HuH-7.5 (cell line): ENCODE data around the gene OAS3.
"Not testable (repeated sequence)": the region's sequence is repeated elsewhere in the genome, so short reads cannot be mapped to it uniquely, and the experiment has no call there.

Source experiments
- DNase-seq: peaks from one replicate; pipeline ENCODE4 v3.0.0; 2011; ENCODE audit warnings: low spot score

The OAS3 gene

DNA sequence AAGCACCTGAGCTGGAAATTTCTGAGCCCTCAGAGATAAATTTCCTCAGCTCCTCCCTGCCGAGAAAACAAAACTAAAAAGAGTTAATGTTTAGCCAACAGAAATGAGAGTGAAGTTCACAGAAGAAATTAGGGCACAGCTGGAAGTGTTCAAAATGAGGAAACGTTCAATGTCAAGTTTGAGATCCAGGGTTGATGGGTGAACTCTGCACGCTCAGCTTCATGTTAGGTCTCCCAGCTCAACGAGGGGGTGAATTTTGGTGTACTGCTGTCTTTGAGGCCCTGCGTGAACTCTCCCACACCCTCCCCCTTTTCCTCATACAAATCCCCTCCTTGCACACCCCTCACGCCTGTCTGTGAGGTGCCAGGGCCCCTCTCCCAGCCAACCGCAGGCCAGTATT lies 13.3 kb upstream of the OAS3 start:
- DNase-seq: no peak

- DNase-seq: not testable (repeated sequence)
Observed at GRCh38 chr12:112926416-112927033, 11.7 kb upstream of the OAS3 start.

GRCh38 chr12:112927475-112927874 lies 10.8 kb upstream of the OAS3 start:
- DNase-seq: no peak

DNA sequence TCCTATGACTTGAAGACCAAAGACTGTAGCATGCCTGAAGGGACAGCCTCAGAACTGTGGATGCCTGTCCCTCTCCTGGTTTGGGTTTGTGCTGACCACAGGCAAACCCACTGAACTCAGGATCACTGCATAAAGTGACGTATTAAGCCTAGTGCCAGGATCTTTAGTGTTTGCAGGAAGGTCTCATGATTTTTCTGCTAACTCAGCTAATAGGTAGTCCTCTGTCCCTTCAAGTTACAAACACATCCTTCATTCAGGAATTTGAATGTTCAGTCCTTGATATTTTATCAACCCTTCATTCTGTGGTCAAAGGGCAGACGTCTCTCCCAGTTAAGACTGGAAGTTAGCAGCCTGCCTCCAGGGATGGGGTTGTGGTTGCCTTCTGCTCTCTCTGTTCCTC lies 10.3 kb upstream of the OAS3 start:
- DNase-seq: no peak

DNA sequence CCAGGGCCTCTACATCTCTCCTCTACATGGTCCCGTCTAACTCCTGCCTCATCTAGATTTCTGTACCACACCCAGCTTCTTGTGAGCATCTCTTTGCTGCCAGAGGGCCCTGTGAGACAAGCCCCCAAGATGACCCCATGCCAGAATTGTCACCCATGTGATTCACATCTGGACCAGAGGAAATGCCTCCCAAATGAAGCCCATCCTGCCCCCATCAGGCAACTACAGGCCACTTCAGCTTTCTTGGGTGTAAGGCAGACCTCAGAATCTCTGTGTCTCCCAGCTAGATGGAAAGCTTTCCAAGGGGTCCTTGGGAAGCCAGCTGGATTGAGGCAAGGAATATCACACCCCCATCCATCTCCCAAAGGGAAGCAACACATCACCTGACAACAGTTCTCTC lies 9.3 kb upstream of the OAS3 start:
- DNase-seq: no peak

DNA sequence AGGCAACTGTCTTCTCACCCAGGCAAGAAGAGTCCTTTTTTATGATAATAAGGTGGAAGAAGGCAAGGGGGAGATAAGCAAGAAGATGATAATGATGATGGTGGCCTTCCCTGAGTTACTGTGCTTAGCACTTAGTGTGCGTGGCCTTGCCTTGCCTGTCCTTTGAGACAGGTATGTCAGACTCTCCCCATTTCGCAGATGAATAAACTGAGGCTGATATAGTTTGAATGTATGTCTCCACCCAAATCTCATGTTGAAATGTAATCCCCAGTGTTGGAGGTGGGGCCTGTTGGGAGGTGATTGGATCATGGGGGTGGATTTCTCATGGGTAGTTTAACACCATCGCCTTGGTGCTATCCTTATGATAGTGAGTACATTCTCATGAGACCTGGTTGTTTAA lies 8.6 kb upstream of the OAS3 start:
- no peak for DNase-seq

- no peak for DNase-seq
Observed at GRCh38 chr12:112930350-112930749, 7.9 kb upstream of the OAS3 start.

DNA sequence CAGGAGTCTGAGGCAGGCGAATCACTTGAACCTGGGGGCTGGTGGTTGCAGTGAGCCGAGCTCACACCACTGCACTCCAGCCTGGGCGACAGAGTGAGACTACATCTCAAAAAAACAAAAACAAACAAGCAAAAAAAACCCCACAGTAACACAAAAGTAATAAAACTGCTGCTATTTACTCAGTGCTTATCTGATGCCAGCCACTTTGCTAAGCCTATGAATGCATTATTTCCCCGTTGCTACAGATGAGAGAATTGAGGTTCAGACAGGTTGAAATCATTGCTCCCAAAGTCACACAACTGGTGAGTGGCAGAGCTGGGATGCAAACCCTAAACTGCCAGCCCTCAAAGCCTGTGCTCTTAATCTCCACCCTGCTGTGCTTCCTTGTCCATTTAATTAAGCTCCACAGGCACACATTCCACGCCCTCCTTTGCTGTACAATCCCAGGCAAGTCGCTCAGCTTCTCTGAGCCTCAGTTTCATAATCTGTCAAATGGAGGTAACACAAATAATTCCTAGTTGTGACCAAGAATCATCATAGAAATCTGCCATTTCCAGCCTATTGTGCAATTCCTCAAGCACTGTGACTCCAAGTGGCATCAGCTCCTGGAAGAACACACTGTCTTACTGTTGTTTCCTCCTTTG lies 5.7 kb upstream of the OAS3 start:
- DNase-seq: no peak

DNA sequence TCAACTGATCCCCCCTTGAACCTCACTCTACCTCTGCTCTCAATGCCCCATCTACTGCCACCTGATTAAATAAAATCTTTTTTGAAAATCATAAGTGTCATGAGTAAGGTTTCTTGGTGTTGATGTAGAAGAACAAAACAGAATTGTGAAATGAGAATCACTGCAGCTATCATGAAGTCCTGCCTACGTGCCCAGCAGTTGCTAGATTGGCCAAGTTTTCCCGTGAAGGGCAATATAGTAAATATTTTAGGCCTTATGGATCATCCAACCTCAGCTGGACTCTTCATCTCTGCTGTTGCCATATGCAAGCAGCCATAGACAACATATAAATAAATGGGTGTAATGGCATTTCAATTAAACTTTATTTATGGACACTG lies 5.2 kb upstream of the OAS3 start:
- DNase-seq: no peak

DNA sequence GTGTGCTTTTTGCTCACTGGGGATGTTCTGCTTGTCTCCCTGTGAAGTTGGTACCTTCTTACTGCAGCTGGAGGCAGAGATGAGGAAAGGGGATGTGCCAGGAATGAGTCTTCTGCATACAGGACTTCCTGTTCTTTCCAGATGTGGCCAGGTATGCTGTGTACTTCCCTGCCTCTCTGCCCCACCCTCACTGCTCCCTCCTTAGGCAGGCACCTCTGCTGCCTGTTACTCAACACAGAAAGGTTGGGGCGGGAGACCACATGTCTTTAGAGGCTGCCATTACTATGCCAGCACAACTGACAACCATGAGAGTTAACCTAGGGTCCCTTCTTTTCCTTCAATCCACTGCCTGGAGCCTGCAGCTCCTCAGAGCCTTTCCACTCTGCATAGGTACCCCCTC lies 2.0 kb upstream of the OAS3 start:
- DNase-seq: no peak

- no peak for DNase-seq
Observed at GRCh38 chr12:112936927-112937326, 1.3 kb upstream of the OAS3 start.

DNA sequence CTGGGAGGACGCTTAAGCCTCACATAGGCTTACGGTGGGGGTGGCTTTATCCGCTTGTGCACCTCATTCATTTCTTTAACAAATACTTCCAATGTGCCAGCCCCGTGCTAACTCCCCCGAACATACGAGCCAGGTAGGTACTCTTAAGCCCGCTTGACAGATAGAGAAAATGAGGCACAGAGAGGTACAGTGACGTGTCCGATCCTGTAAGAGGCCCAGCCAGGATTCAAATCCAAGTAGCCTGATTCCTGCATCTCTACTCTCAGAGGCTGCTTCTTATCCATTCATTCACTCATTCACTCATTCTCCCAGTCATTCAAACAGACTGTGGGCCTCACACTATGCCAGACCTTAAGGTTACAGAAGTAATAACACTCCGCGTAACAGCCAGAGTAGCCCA lies 477 bp downstream of the OAS3 start:
- DNase-seq: no peak

DNA sequence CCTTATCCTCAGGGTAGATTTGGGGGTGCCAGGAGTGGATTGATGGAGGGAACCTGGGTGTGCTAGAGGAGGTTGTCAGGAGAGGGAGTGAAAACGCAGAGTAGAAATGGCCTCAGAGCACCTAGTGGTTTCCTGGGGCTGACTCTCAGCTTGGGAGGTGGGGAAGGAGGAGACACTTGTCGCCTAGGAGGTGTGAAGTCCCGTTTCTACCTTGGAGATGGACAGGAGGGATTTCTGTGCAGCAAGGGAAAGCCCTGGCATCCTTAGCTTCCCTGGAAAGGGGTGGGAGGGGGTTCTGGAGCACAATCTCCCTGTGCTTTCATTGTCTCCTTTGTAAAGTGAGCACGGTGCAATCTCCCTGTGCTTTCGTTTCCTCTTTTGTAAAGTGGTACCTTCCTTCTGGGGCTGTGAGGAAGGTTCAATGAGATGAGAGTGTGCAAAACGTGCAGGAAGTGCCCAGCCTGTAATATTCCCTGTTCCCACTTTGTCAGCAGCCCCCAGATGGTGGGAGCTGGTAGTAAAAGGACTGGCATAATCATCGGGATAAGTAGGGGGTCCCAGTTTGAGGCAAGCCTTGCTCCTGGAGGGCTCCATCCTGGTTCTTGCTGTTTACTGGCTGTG lies 1.6 kb downstream of the OAS3 start:
- DNase-seq: no peak

GRCh38 chr12:112941528-112942335 lies 3.5 kb downstream of the OAS3 start:
- no peak for DNase-seq

DNA sequence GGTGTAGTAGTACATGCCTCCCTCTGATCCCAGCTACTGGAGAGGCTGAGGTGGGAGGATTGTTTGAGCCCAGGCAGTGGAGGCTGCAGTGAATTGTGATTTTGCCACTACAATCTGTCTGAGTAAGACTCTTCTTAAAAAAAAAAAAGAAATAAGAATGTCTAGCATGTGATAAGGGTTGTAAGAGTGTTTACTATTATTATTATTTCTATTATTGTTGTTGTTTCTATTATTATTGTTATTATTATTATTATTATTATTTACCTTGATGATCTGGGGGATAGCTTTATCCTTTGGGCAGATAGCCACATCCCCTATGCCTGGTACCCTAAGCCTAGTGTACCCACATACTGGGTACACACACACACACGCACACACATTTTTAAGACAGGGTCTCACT lies 4.3 kb downstream of the OAS3 start:
- no peak for DNase-seq

- no peak for DNase-seq
Observed at GRCh38 chr12:112944024-112944690, 5.9 kb downstream of the OAS3 start.

DNA sequence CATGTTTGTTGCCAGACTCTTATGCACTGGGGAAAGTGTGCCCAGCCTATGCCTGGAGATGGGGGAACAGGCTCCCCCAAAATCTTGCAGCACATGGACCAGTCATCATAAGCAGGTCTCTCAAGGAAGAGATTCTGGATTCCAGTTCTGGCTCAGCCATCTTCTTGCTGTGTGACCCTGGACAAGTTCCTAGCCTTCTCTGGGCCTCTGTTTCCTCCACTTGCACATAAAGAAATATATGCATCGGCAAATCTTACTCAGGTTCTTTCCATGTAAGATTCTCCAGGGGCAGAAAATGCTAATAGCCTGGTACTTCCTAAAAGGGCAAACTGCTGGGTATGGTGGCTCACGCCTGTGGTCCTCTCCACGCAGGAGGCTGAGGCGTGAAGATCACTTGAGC lies 7.2 kb downstream of the OAS3 start:
- no peak for DNase-seq

DNA sequence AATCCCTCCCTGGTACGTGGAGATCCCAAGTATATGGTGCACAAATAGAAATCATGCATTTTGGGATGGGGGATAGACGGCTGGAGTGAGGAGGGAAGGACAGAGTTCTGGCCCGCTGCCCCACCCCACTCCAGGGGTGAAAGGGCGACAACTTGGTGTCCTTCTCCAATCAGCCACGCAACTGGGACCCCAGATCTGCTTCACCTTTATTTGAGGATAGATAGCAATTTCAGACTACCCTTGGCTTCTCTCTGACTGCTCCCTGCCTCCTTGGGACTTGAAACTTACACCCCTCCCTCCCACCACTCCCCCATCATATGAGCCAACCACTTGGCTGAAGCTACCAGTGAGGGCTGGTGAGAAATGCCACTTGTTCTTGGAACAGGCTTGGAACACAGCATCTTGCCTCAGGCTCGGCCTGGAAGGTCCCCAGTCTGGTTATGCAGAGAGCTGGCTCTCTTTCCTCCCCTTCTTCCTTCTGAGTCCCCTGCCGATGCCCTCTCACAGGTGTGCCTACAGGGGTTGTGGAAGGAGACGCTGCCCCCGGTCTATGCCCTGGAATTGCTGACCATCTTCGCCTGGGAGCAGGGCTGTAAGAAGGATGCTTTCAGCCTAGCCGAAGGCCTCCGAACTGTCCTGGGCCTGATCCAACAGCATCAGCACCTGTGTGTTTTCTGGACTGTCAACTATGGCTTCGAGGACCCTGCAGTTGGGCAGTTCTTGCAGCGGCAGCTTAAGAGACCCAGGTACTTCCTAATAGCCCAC lies 8.1 kb downstream of the OAS3 start:
- DNase-seq: no peak

DNA sequence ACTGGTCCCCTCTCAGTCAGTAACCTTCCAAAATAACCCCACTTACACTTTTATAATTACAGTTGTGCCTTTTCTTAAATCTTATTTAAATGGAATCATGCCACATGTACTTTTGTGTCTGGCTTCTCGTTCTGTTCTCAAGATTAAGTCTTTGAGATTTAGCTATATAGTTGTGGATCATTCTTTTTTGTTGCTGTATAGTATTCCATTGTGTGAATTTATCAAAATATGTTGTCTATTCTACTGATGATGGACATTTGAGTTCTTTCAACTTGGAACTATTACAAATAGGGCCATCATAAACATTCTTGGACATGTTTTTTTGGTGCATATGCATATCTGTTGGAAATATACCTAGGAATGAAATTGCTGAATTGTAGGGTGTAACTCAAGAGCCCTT lies 9.0 kb downstream of the OAS3 start:
- DNase-seq: no peak

DNA sequence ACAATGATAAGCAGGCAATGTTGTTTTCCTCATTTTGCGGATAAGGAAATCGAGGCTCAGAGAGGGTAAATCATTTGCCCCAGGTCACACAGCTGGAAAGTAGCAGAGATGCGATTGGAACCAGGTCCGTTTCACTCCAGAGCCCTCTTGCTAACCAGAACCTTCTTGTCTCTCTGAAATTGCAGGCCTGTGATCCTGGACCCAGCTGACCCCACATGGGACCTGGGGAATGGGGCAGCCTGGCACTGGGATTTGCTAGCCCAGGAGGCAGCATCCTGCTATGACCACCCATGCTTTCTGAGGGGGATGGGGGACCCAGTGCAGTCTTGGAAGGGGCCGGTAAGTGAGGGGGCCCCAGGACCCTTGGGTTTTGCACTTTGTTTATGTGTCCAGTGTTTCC lies 9.5 kb downstream of the OAS3 start:
- DNase-seq: no peak

- no peak for DNase-seq
Observed at GRCh38 chr12:112948806-112949205, 10.5 kb downstream of the OAS3 start.

DNA sequence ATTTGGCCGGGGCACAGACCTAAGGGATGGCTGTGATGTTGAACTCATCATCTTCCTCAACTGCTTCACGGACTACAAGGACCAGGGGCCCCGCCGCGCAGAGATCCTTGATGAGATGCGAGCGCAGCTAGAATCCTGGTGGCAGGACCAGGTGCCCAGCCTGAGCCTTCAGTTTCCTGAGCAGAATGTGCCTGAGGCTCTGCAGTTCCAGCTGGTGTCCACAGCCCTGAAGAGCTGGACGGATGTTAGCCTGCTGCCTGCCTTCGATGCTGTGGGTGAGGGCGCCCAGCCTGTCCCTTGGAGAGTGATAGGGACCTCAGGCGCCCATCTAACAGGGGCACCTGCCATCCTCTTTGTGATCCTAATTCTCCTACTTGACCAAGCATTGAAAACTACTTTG lies 12.4 kb downstream of the OAS3 start:
- DNase-seq: no peak
